Liver (tissue), 3 donors: Measurements from ENCODE around the gene TAP2.

Experiments
- ATF3 ChIP-seq: IDR thresholded peaks from 2 replicates; pipeline ENCODE4 v1.6.1; 2016; ENCODE audit warnings: antibody characterized with exemption
- CTCF ChIP-seq: fragments of 150-350 bp; IDR thresholded peaks from 2 replicates; pipeline ENCODE4 v1.5.1; 2017; ENCODE audit warnings: improper control_type of control experiment, low read depth, low read length; ENCODE audit not compliant: missing input control
- GABPA ChIP-seq, 2 donors: IDR thresholded peaks in 1 of 2; conservative IDR thresholded peaks in 1 of 2; 2 replicates each; pipeline ENCODE4 v1.6.1; 2016; ENCODE audit warnings: antibody characterized with exemption in 2 of 2, mild to moderate bottlenecking in 1 of 2, moderate library complexity in 1 of 2
- HNF4A ChIP-seq, 2 donors: conservative IDR thresholded peaks; 2 replicates each; pipeline ENCODE4 v1.6.1; 2016; ENCODE audit warnings: antibody characterized with exemption in 2 of 2, mild to moderate bottlenecking in 2 of 2
- HNF4G ChIP-seq: IDR thresholded peaks from 2 replicates; pipeline ENCODE4 v1.6.1; 2016; ENCODE audit warnings: antibody characterized with exemption
- MAX ChIP-seq: IDR thresholded peaks from 2 replicates; pipeline ENCODE4 v1.6.1; 2016; ENCODE audit warnings: antibody characterized with exemption
- NR2F2 ChIP-seq: IDR thresholded peaks from 2 replicates; pipeline ENCODE4 v1.6.1; 2016; ENCODE audit warnings: antibody characterized with exemption
- RXRA ChIP-seq, 2 donors: IDR thresholded peaks; 2 replicates each; pipeline ENCODE4 v1.6.1; 2017 to 2018; ENCODE audit warnings: antibody characterized with exemption in 2 of 2, mild to moderate bottlenecking in 1 of 2
- TAF1 ChIP-seq: conservative IDR thresholded peaks from 2 replicates; pipeline ENCODE4 v1.6.1; 2016; ENCODE audit warnings: antibody characterized with exemption, mild to moderate bottlenecking
- YY1 ChIP-seq: IDR thresholded peaks from 2 replicates; pipeline ENCODE4 v1.6.1; 2016; ENCODE audit warnings: antibody characterized with exemption, mild to moderate bottlenecking
- donor health status: healthy.
- donor health status: healthy.

- no peak for TF ChIP-seq YY1
- TF ChIP-seq CTCF = peak; percentile 98
- TF ChIP-seq NR2F2 = no peak
- no peak for TF ChIP-seq TAF1
- peak; percentile 9 for TF ChIP-seq ATF3
- no peak for TF ChIP-seq RXRA (IDR thresholded peaks at IDR 0.05)
- no peak for TF ChIP-seq MAX
- TF ChIP-seq GABPA (IDR thresholded peaks at IDR 0.05 in 1 of 2, conservative IDR thresholded peaks at IDR 0.05 in 1 of 2) = no peak
- TF ChIP-seq HNF4G = peak; percentile 40
- peak; percentile 39 to 73 for TF ChIP-seq HNF4A (conservative IDR thresholded peaks at IDR 0.05)
Observed at GRCh38 chr6:32796848-32797776, 41.4 kb downstream of the TAP2 start.
